ENCODE data around the gene SAC3D1.
"Not testable (repeated sequence)": the region's sequence is repeated elsewhere in the genome, so short reads cannot be mapped to it uniquely, and the experiment has no call there.

The SAC3D1 gene

GRCh38 chr11:65021509-65021908 is 19.5 kb upstream of the SAC3D1 start:
- DNase-seq (ENCODE audit: insufficient read length, low spot score): no peak
- FAIRE-seq: no peak

GRCh38 chr11:65023502-65023901 is 17.5 kb upstream of the SAC3D1 start:
- not testable (repeated sequence) for DNase-seq (ENCODE audit: insufficient read length, low spot score)

GRCh38 chr11:65026810-65027209 is 14.2 kb upstream of the SAC3D1 start:
- no peak for FAIRE-seq
- DNase-seq (ENCODE audit: insufficient read length, low spot score): no peak

More at GRCh38 chr11:65023502-65023901, 17.5 kb upstream of the SAC3D1 start:
- FAIRE-seq: not testable (repeated sequence)

GRCh38 chr11:65027213-65028067 is 13.6 kb upstream of the SAC3D1 start, which contains the start of gene SNX15:
Gene SNX15, plus strand, starts transcription at chr11:65027439. Its CDS starts 99 bp downstream, at chr11:65027538.
- FAIRE-seq (peak; percentile 80), DNase-seq (ENCODE audit: insufficient read length, low spot score) (peak; percentile 91)

GRCh38 chr11:65032216-65032615 is 8.8 kb upstream of the SAC3D1 start:
- no peak for DNase-seq (ENCODE audit: insufficient read length, low spot score)
- no peak for FAIRE-seq

GRCh38 chr11:65034423-65034822 is 6.6 kb upstream of the SAC3D1 start:
- FAIRE-seq: no peak
- DNase-seq (ENCODE audit: insufficient read length, low spot score): no peak

GRCh38 chr11:65035579-65035978 is 5.4 kb upstream of the SAC3D1 start:
- DNase-seq (ENCODE audit: insufficient read length, low spot score) (no peak), FAIRE-seq (no peak)

GRCh38 chr11:65036931-65037330 is 4.1 kb upstream of the SAC3D1 start:
- DNase-seq (ENCODE audit: insufficient read length, low spot score) (no peak), FAIRE-seq (no peak)

- no peak for DNase-seq (ENCODE audit: insufficient read length, low spot score)
- no peak for FAIRE-seq
Observed at GRCh38 chr11:65040520-65040846, 527 bp upstream of the SAC3D1 start.

- FAIRE-seq: no peak
- DNase-seq (ENCODE audit: insufficient read length, low spot score): no peak
Observed at GRCh38 chr11:65042891-65043290, 1.9 kb downstream of the SAC3D1 start.

- FAIRE-seq: no peak
Observed at GRCh38 chr11:65043881-65044501, 3.0 kb downstream of the SAC3D1 start.

GRCh38 chr11:65045061-65045460 is 4.1 kb downstream of the SAC3D1 start:
- DNase-seq (ENCODE audit: insufficient read length, low spot score) (no peak), FAIRE-seq (no peak)

More at GRCh38 chr11:65043881-65044501, 3.0 kb downstream of the SAC3D1 start:
- no peak for DNase-seq (ENCODE audit: insufficient read length, low spot score)

GRCh38 chr11:65045728-65046127 is 4.7 kb downstream of the SAC3D1 start:
- no peak for FAIRE-seq
- no peak for DNase-seq (ENCODE audit: insufficient read length, low spot score)

GRCh38 chr11:65047581-65048422 is 6.8 kb downstream of the SAC3D1 start:
- no peak for FAIRE-seq
- DNase-seq (ENCODE audit: insufficient read length, low spot score): no peak

- FAIRE-seq: no peak
- DNase-seq (ENCODE audit: insufficient read length, low spot score): no peak
Observed at GRCh38 chr11:65051398-65051858, 10.4 kb downstream of the SAC3D1 start.

- DNase-seq (ENCODE audit: insufficient read length, low spot score) (no peak), FAIRE-seq (peak; percentile 14)
Observed at GRCh38 chr11:65053827-65054508, 13.0 kb downstream of the SAC3D1 start.

GRCh38 chr11:65055538-65055937 is 14.5 kb downstream of the SAC3D1 start:
- FAIRE-seq (no peak), DNase-seq (ENCODE audit: insufficient read length, low spot score) (no peak)

- FAIRE-seq: no peak
- DNase-seq (ENCODE audit: insufficient read length, low spot score): no peak
Observed at GRCh38 chr11:65056999-65057398, 16.0 kb downstream of the SAC3D1 start.

- DNase-seq (ENCODE audit: insufficient read length, low spot score) (no peak), FAIRE-seq (no peak)
Observed at GRCh38 chr11:65057526-65057925, 16.5 kb downstream of the SAC3D1 start.

- DNase-seq (ENCODE audit: insufficient read length, low spot score) (no peak), FAIRE-seq (no peak)
Observed at GRCh38 chr11:65058012-65058411, 17.0 kb downstream of the SAC3D1 start.

All from GM19239 (cell line).